Fibroblast of lung (primary cell): ENCODE measurements around the gene ISL1. TPM values are rescaled to one million over a fixed set of nuclear protein-coding genes. Genes with fewer than 3 reads are reported as not detected.

Experiments used
- DNase-seq, 2 donors: peaks; one replicate each; pipeline versions ENCODE4 v3.0.0 to v3.0.0-alpha.2; 2010; ENCODE audit warnings: low read depth in 2 of 2
- H2AFZ ChIP-seq: 2 replicates; pipeline ENCODE4 v1.5.1; 2012; ENCODE audit warnings: low read length, control low read depth, inconsistent platforms
- H3K27ac ChIP-seq: 2 replicates; pipeline ENCODE4 v1.5.1; 2011; ENCODE audit warnings: low read length, control low read depth; ENCODE audit not compliant: insufficient read depth
- H3K27me3 ChIP-seq: 2 replicates; pipeline ENCODE4 v1.5.1; 2011; ENCODE audit warnings: mild to moderate bottlenecking, low read length; ENCODE audit not compliant: control insufficient read depth, insufficient read depth
- H3K36me3 ChIP-seq: 2 replicates; pipeline ENCODE4 v1.5.1; 2011; ENCODE audit warnings: low read length; ENCODE audit not compliant: control insufficient read depth, insufficient read depth
- H3K4me1 ChIP-seq: 2 replicates; pipeline ENCODE4 v1.5.1; 2011; ENCODE audit warnings: low read length; ENCODE audit not compliant: control insufficient read depth, insufficient read depth; ENCODE audit errors: extremely low read depth
- H3K4me2 ChIP-seq: 2 replicates; pipeline ENCODE4 v1.5.1; 2011; ENCODE audit warnings: low read length, control low read depth; ENCODE audit not compliant: insufficient read depth; ENCODE audit errors: extremely low read depth
- H3K4me3 ChIP-seq, 4 experiments: fragments of 200-600 bp in 1 of 4; sonication (generic) in 1 of 4; replicated peaks in 1 of 4; 2 replicates each; pipeline ENCODE4 v1.5.1; 2011 to 2016; ENCODE audit warnings: low read length in 4 of 4, low read depth in 3 of 4, mild to moderate bottlenecking in 3 of 4, control low read depth in 2 of 4, inconsistent platforms in 1 of 4, mixed read lengths in 1 of 4; ENCODE audit not compliant: insufficient read depth in 1 of 4; ENCODE audit errors: control extremely low read depth in 1 of 4
- H3K79me2 ChIP-seq: 2 replicates; pipeline ENCODE4 v1.5.1; 2012; ENCODE audit warnings: mild to moderate bottlenecking, low read length, inconsistent platforms; ENCODE audit not compliant: control insufficient read depth, insufficient read depth
- H3K9ac ChIP-seq: 2 replicates; pipeline ENCODE4 v1.5.1; 2011; ENCODE audit warnings: mild to moderate bottlenecking, low read length, control low read depth; ENCODE audit not compliant: insufficient read depth
- H3K9me3 ChIP-seq: 2 replicates; pipeline ENCODE4 v1.5.1; 2012; ENCODE audit warnings: low read depth, low read length; ENCODE audit not compliant: control insufficient read depth, insufficient read depth
- H4K20me1 ChIP-seq: 2 replicates; pipeline ENCODE4 v1.5.1; 2011; ENCODE audit warnings: low read length; ENCODE audit not compliant: control insufficient read depth, insufficient read depth; ENCODE audit errors: extremely low read depth
- CTCF ChIP-seq, 2 donors: IDR thresholded peaks in 1 of 2; conservative IDR thresholded peaks in 1 of 2; 1 replicate in 1 of 2; 2 replicates in 1 of 2; pipeline ENCODE4 v1.5.1; 2011 to 2012; ENCODE audit warnings: low read length in 2 of 2, control low read depth in 1 of 2, inconsistent platforms in 1 of 2, low read depth in 1 of 2, mild to moderate bottlenecking in 1 of 2
- EZH2 ChIP-seq: IDR thresholded peaks from 2 replicates; pipeline ENCODE4 v1.5.1; 2012; ENCODE audit warnings: low read length, control low read depth, mild to moderate bottlenecking; ENCODE audit errors: missing control alignments
- polyA plus RNA-seq, 2 donors: library from polyadenylated mRNA; depleted of rRNA in 1 of 2; stranded (reverse) in 1 of 2; unstranded in 1 of 2; fragments of >200 nt; gene quantifications; 2 replicates each; pipeline ENCODE4 v1.2.1, GENCODE V29; 2011 to 2012; ENCODE audit warnings: missing spikeins in 1 of 2
- total RNA-seq: library from RNA; depleted of rRNA; stranded (reverse); fragments of >200 nt; gene quantifications from 2 replicates; pipeline ENCODE4 v1.2.1, GENCODE V29; 2014

The ISL1 gene
- total and polyA plus RNA-seq, 2 donors (not counting 1 experiment from before 2014, with no cell fraction given) = 0.07 TPM; not detected in 1

- no peaks in the 10 kb centered on the region for H4K20me1 ChIP-seq
- no peaks in the 10 kb centered on the region for H3K36me3 ChIP-seq
- H3K4me3 ChIP-seq = peak overlapping the region in 2 of 4 experiments; percentile 52 to 54
- DNase-seq = peak in 1 of 2 donors; percentile 19
- TF ChIP-seq CTCF (conservative IDR thresholded peaks at IDR 0.05 in 1 of 2, IDR thresholded peaks at IDR 0.05 in 1 of 2; ENCODE audit: low read depth in 1 of 2, low read length in 2 of 2) (no peak), EZH2 (no peak)
- H3K9me3 ChIP-seq = no peaks in the 10 kb centered on the region
- no peak overlapping the region for H3K9ac ChIP-seq
- H3K79me2 ChIP-seq = no peaks in the 10 kb centered on the region
- H3K4me1 ChIP-seq = no peaks in the 10 kb centered on the region
- H2AFZ ChIP-seq = no peak overlapping the region
- H3K4me2 ChIP-seq = no peak overlapping the region
- peaks cover 22% of the 10 kb centered on the region for H3K27me3 ChIP-seq
- no peak overlapping the region for H3K27ac ChIP-seq
Observed at GRCh38 chr5:51382521-51383130, 622 bp upstream of the ISL1 start.

- TF ChIP-seq EZH2 (no peak), CTCF (conservative IDR thresholded peaks at IDR 0.05 in 1 of 2, IDR thresholded peaks at IDR 0.05 in 1 of 2; ENCODE audit: low read depth in 1 of 2, low read length in 2 of 2) (no peak)
- Histone ChIP-seq H3K27ac (no peak overlapping the region), H3K9ac (no peak overlapping the region), H3K27me3 (peaks cover 27% of the 10 kb centered on the region), H2AFZ (no peak overlapping the region), H4K20me1 (no peaks in the 10 kb centered on the region), H3K36me3 (no peaks in the 10 kb centered on the region), H3K4me1 (no peaks in the 10 kb centered on the region), H3K4me2 (no peak overlapping the region), H3K9me3 (no peaks in the 10 kb centered on the region), H3K79me2 (no peaks in the 10 kb centered on the region), H3K4me3 (no peak overlapping the region)
- DNase-seq = no peak
Observed at GRCh38 chr5:51384281-51384840, 1.1 kb downstream of the ISL1 start.

GRCh38 chr5:51385216-51385615 lies 2.0 kb downstream of the ISL1 start:
- Histone ChIP-seq H3K4me2 (no peak overlapping the region), H3K4me1 (no peaks in the 10 kb centered on the region), H3K9ac (no peak overlapping the region), H3K36me3 (no peaks in the 10 kb centered on the region), H3K9me3 (no peaks in the 10 kb centered on the region), H3K4me3 (no peak overlapping the region), H2AFZ (no peak overlapping the region), H3K79me2 (no peaks in the 10 kb centered on the region), H4K20me1 (no peaks in the 10 kb centered on the region), H3K27ac (no peak overlapping the region), H3K27me3 (peaks cover 26% of the 10 kb centered on the region)
- TF ChIP-seq EZH2 = no peak
- TF ChIP-seq CTCF (conservative IDR thresholded peaks at IDR 0.05 in 1 of 2, IDR thresholded peaks at IDR 0.05 in 1 of 2; ENCODE audit: low read depth in 1 of 2, low read length in 2 of 2) = no peak
- DNase-seq = no peak
